H1 (cell line): ENCODE measurements around the gene CXCL14. TPM values are rescaled to one million over a fixed set of nuclear protein-coding genes. Genes with fewer than 3 reads are reported as not detected.

ENCODE experiments used
- CTCF ChIA-PET: fragments of 300-600 bp; sonication (Branson Sonifier 250); formaldehyde crosslinking; loops from one replicate; lab custom pipeline; 2021; ENCODE audit not compliant: partially characterized antibody; lab: Charles Lee
- POLR2A ChIA-PET: fragments of 300-600 bp; sonication (Branson Sonifier 250); formaldehyde crosslinking; loops from one replicate; lab custom pipeline; 2021; ENCODE audit warnings: inconsistent platforms; ENCODE audit not compliant: partially characterized antibody; lab: Charles Lee
- DNase-seq, 2 experiments: peaks; one replicate each; pipeline versions ENCODE4 v3.0.0 to v3.0.0-alpha.2; 2010 to 2022; ENCODE audit warnings: low spot score in 2 of 2, low read depth in 1 of 2, mixed read lengths in 1 of 2
- FAIRE-seq: peaks from 2 replicates; lab custom pipeline; 2011; peaks lifted over from hg19 to GRCh38; lab: Jason Lieb, UNC
- H2AFZ ChIP-seq: 2 replicates; pipeline ENCODE4 v1.8.1; 2012; ENCODE audit warnings: low read length, inconsistent platforms
- H2AK5ac ChIP-seq: 2 replicates; pipeline ENCODE4 v1.6.1; 2013; ENCODE audit warnings: low read depth, low read length
- H2BK120ac ChIP-seq: replicated peaks from 2 replicates; pipeline ENCODE3; 2013; ENCODE audit warnings: low read depth, low read length, inconsistent platforms
- H2BK12ac ChIP-seq: 2 replicates; pipeline ENCODE4 v1.6.1; 2013; ENCODE audit warnings: low read depth, low read length
- H2BK15ac ChIP-seq: 2 replicates; pipeline ENCODE4 v1.6.1; 2013; ENCODE audit warnings: low read length
- H2BK20ac ChIP-seq: 2 replicates; pipeline ENCODE4 v1.6.1; 2013; ENCODE audit warnings: low read length
- H2BK5ac ChIP-seq: 2 replicates; pipeline ENCODE4 v1.6.1; 2013; ENCODE audit warnings: low read depth, low read length
- H3K14ac ChIP-seq: 2 replicates; pipeline ENCODE4 v1.6.1; 2013; ENCODE audit warnings: inconsistent platforms; ENCODE audit not compliant: insufficient read length
- H3K18ac ChIP-seq: 2 replicates; pipeline ENCODE4 v1.6.1; 2013; ENCODE audit warnings: low read length; ENCODE audit errors: extremely low read depth
- H3K23ac ChIP-seq: 2 replicates; pipeline ENCODE4 v1.6.1; 2013; ENCODE audit warnings: inconsistent platforms; ENCODE audit not compliant: insufficient read length
- H3K23me2 ChIP-seq: 2 replicates; pipeline ENCODE4 v1.6.1; 2013; ENCODE audit warnings: low read depth, low read length
- H3K27ac ChIP-seq: 2 replicates; pipeline ENCODE4 v1.6.1; 2011; ENCODE audit warnings: low read depth, low read length, inconsistent platforms
- H3K27me3 ChIP-seq, 4 experiments: replicated peaks in 1 of 4; 1 replicate in 1 of 4; 2 replicates in 3 of 4; pipeline versions ENCODE4 v1.6.1 to v1.8.1; 2011 to 2013; ENCODE audit warnings: low read length in 3 of 4, mild to moderate bottlenecking in 3 of 4, inconsistent platforms in 2 of 4, mixed read lengths in 2 of 4, moderate library complexity in 1 of 4; ENCODE audit not compliant: control insufficient read depth in 3 of 4, insufficient read depth in 3 of 4; ENCODE audit errors: extremely low read depth in 1 of 4
- H3K36me3 ChIP-seq, 4 experiments: 2 replicates each; pipeline versions ENCODE4 v1.6.1 to v1.8.1; 2011 to 2013; ENCODE audit warnings: mild to moderate bottlenecking in 4 of 4, low read length in 3 of 4, moderate library complexity in 2 of 4, control low read depth in 1 of 4, inconsistent platforms in 1 of 4; ENCODE audit not compliant: insufficient read depth in 4 of 4, control insufficient read depth in 2 of 4
- H3K4ac ChIP-seq: replicated peaks from 2 replicates; pipeline ENCODE3; 2013; ENCODE audit warnings: low read length, low read depth, mixed read lengths, inconsistent platforms; ENCODE audit not compliant: insufficient read length
- H3K4me1 ChIP-seq, 4 experiments: replicated peaks in 1 of 4; 1 replicate in 1 of 4; 2 replicates in 3 of 4; pipeline versions ENCODE4 v1.6.1 to v1.8.1; 2011 to 2013; ENCODE audit warnings: low read length in 3 of 4, inconsistent platforms in 2 of 4, mixed read lengths in 1 of 4; ENCODE audit not compliant: insufficient read depth in 4 of 4, control insufficient read depth in 3 of 4
- H3K4me2 ChIP-seq, 2 experiments: 2 replicates each; pipeline versions ENCODE4 v1.6.1 to v1.8.1; 2011 to 2013; ENCODE audit warnings: low read depth in 2 of 2, low read length in 2 of 2, control low read depth in 1 of 2, inconsistent platforms in 1 of 2, mild to moderate bottlenecking in 1 of 2; ENCODE audit not compliant: insufficient read depth in 1 of 2
- H3K4me3 ChIP-seq, 4 experiments: fragments of 200-600, 300-600 bp in 1 of 4; sonication (generic), shearing (Covaris generic), sonication (Bioruptor Twin) in 1 of 4; 2 replicates each; pipeline versions ENCODE4 v1.5.1 to v1.8.1; 2011 to 2016; ENCODE audit warnings: low read length in 4 of 4, low read depth in 3 of 4, control low read depth in 2 of 4, inconsistent platforms in 2 of 4, mild to moderate bottlenecking in 2 of 4, mixed read lengths in 1 of 4, moderate library complexity in 1 of 4; ENCODE audit not compliant: insufficient read depth in 2 of 4; ENCODE audit errors: extremely low read depth in 1 of 4
- H3K56ac ChIP-seq: replicated peaks from 2 replicates; pipeline ENCODE3; 2013; ENCODE audit warnings: low read depth, mild to moderate bottlenecking, mixed read lengths, low read length, inconsistent platforms; ENCODE audit not compliant: insufficient read length
- H3K79me1 ChIP-seq: 2 replicates; pipeline ENCODE4 v1.6.1; 2013; ENCODE audit warnings: low read depth, low read length, control low read depth
- H3K79me2 ChIP-seq, 2 experiments: 2 replicates each; pipeline versions ENCODE4 v1.6.1 to v1.8.1; 2012 to 2013; ENCODE audit warnings: low read length in 2 of 2, mild to moderate bottlenecking in 2 of 2, inconsistent platforms in 1 of 2; ENCODE audit not compliant: insufficient read depth in 2 of 2, control insufficient read depth in 1 of 2
- H3K9ac ChIP-seq, 4 experiments: replicated peaks in 1 of 4; 1 replicate in 1 of 4; 2 replicates in 3 of 4; pipeline versions ENCODE4 v1.6.1 to v1.8.1; 2011 to 2013; ENCODE audit warnings: low read depth in 3 of 4, low read length in 3 of 4, control low read depth in 2 of 4, mild to moderate bottlenecking in 2 of 4, moderate library complexity in 2 of 4, inconsistent platforms in 1 of 4; ENCODE audit errors: extremely low read depth in 1 of 4
- H3K9me3 ChIP-seq, 2 experiments: 2 replicates each; pipeline versions ENCODE4 v1.6.1 to v1.8.1; 2012 to 2013; ENCODE audit warnings: mild to moderate bottlenecking in 2 of 2, moderate library complexity in 2 of 2, control low read depth in 1 of 2, inconsistent platforms in 1 of 2, low read depth in 1 of 2, low read length in 1 of 2, mixed read lengths in 1 of 2; ENCODE audit not compliant: insufficient read depth in 2 of 2
- H4K20me1 ChIP-seq, 2 experiments: replicated peaks in 1 of 2; 2 replicates each; pipeline versions ENCODE3 to v1.8.1; 2011 to 2013; ENCODE audit warnings: inconsistent platforms in 2 of 2, low read length in 2 of 2, mild to moderate bottlenecking in 1 of 2; ENCODE audit not compliant: insufficient read depth in 2 of 2, control insufficient read depth in 1 of 2
- H4K5ac ChIP-seq: 2 replicates; pipeline ENCODE4 v1.6.1; 2013; ENCODE audit warnings: low read length, low read depth, mixed read lengths, inconsistent platforms; ENCODE audit not compliant: insufficient read length
- H4K8ac ChIP-seq: 2 replicates; pipeline ENCODE4 v1.8.0; 2013; ENCODE audit warnings: mild to moderate bottlenecking, moderate library complexity, low read length, inconsistent platforms; ENCODE audit not compliant: insufficient read depth; ENCODE audit errors: extremely low read depth
- H4K91ac ChIP-seq: replicated peaks from 2 replicates; pipeline ENCODE3; 2013; ENCODE audit warnings: low read length, mixed read lengths, inconsistent platforms; ENCODE audit not compliant: insufficient read length
- ASH2L ChIP-seq: fragments of 200-600, 300-600 bp; sonication (generic); IDR thresholded peaks from one replicate; pipeline ENCODE4 v1.7.1; 2017; ENCODE audit warnings: low read length
- BACH1 ChIP-seq: IDR thresholded peaks from 2 replicates; pipeline ENCODE4 v1.6.1; 2012; ENCODE audit warnings: low read length, improper control_type of control experiment
- CHD2 ChIP-seq: IDR thresholded peaks from 2 replicates; pipeline ENCODE4 v1.6.1; 2012; ENCODE audit warnings: low read length, improper control_type of control experiment
- CTBP2 ChIP-seq: IDR thresholded peaks from 2 replicates; pipeline ENCODE4 v1.7.0; 2011; ENCODE audit warnings: borderline replicate concordance, mild to moderate bottlenecking, moderate library complexity, mixed read lengths, low read length; ENCODE audit not compliant: insufficient read depth, insufficient read length
- HDAC2 ChIP-seq, 2 experiments: fragments of 300-600 bp in 1 of 2; sonication (generic) in 1 of 2; IDR thresholded peaks; 2 replicates each; pipeline ENCODE4 v1.6.1; 2011 to 2012; ENCODE audit warnings: low read depth in 2 of 2, low read length in 2 of 2, mild to moderate bottlenecking in 2 of 2, moderate library complexity in 2 of 2, borderline replicate concordance in 1 of 2, inconsistent platforms in 1 of 2
- JUN ChIP-seq: IDR thresholded peaks from 2 replicates; pipeline ENCODE4 v1.6.1; 2011; ENCODE audit warnings: low read depth, mild to moderate bottlenecking, improper control_type of control experiment, low read length
- KDM1A ChIP-seq: fragments of 200-600, 300-600 bp; sonication (generic); IDR thresholded peaks from 2 replicates; pipeline ENCODE4 v1.7.1; 2016; ENCODE audit warnings: mild to moderate bottlenecking, low read length, borderline replicate concordance
- NANOG ChIP-seq: IDR thresholded peaks from 2 replicates; pipeline ENCODE4 v1.6.1; 2011; ENCODE audit warnings: low read length, low read depth, mild to moderate bottlenecking, inconsistent platforms; ENCODE audit not compliant: insufficient read depth, poor library complexity, severe bottlenecking
- SUZ12 ChIP-seq: fragments of 200-600 bp; sonication (generic); IDR thresholded peaks from 2 replicates; pipeline ENCODE4 v1.6.1; 2012; ENCODE audit warnings: mild to moderate bottlenecking, inconsistent platforms, low read length, moderate library complexity, mixed read lengths
- TAF7 ChIP-seq: optimal IDR thresholded peaks from 2 replicates; pipeline ENCODE3; 2011; ENCODE audit warnings: low read depth, mild to moderate bottlenecking, inconsistent platforms, low read length, moderate library complexity, borderline replicate concordance
- WGBS, 2 experiments: shearing (Covaris generic) in 1 of 2; methylation state at CpG; one replicate each; pipeline versions ENCODE4 v1.1.6 to v1.1.7; 2013 to 2015; ENCODE audit warnings: low lambda C conversion rate in 2 of 2, mixed read lengths in 2 of 2, inconsistent platforms in 1 of 2, low coverage in 1 of 2, missing lambda C conversion rate in 1 of 2; ENCODE audit not compliant: insufficient replicate concordance in 2 of 2, insufficient coverage in 1 of 2, insufficient read length in 1 of 2; ENCODE audit errors: extremely low coverage in 1 of 2, missing lambda C conversion rate in 1 of 2; 5-methylcytosine and 5-hydroxymethylcytosine counted together
- polyA plus RNA-seq, 7 experiments: library from polyadenylated mRNA; depleted of rRNA in 3 of 7; stranded (reverse) in 5 of 7; unstranded in 2 of 7; fragments of >200 nt in 5 of 7; fragments of 200-250 nt in 2 of 7; gene quantifications; 1 replicate in 5 of 7; 2 replicates in 1 of 7; 4 replicates in 1 of 7; pipeline versions ENCODE4 v1.2.1 to v1.2.3, GENCODE V29; 2011 to 2013; ENCODE audit warnings: missing spikeins in 2 of 7, mixed read lengths in 2 of 7
- total RNA-seq: library from RNA; stranded (reverse); fragmentation: NEBNext Ultra II Directional; extraction: Animal tissue kit (Norgen Biotek cat#: 25700); gene quantifications from 2 replicates; pipeline ENCODE4 v1.2.1, GENCODE V29; 2021

The CXCL14 gene
- total and polyA plus RNA-seq, 2 of the 8 experiments (the other 6 are each of a cell fraction or from before 2014, with no cell fraction given) = 1.5 to 1.8 TPM

- H3K23ac ChIP-seq = no peak overlapping the region
- H2AFZ ChIP-seq = no peak overlapping the region
- no peak overlapping the region for H4K5ac ChIP-seq
- peak overlapping the region; percentile 29; the same call in 1 of the 2 replicates for H2BK20ac ChIP-seq
- CTCF ChIA-PET = interaction anchor here (1.3 to 4.6 kb wide), 5 partner anchors 8 to 82 kb away, joined by 3 to 48 read pairs (median 30); no protein-coding TSS in a partner anchor
- H3K27me3 ChIP-seq = peaks cover 97 to 100% (median 99%) of the 10 kb centered on the region in 4 experiments
- peaks cover 6 to 13% (median 10%) of the 10 kb centered on the region in 4 experiments; a peak in 6 of 7 replicates for H3K4me1 ChIP-seq
- no peak overlapping the region for H2BK5ac ChIP-seq
- no peaks in the 10 kb centered on the region; the same call in 1 of the 2 replicates for H3K23me2 ChIP-seq
- peaks cover 14 to 52% of the 10 kb centered on the region in 2 experiments for H4K20me1 ChIP-seq
- H3K9me3 ChIP-seq = no peaks in the 10 kb centered on the region
- H2BK12ac ChIP-seq = 0 out of 2 replicates have a peak overlapping the region, but pooled peaks have one; percentile 81
- peak overlapping the region; percentile 4 to 50 (median 16); a peak in 6 of 8 replicates for H3K4me3 ChIP-seq
- no peak overlapping the region for H2AK5ac ChIP-seq
- H3K79me1 ChIP-seq = no peaks in the 10 kb centered on the region
- H2BK120ac ChIP-seq = no peak overlapping the region
- no peak for DNase-seq
- no peak overlapping the region; a peak in 1 of 7 replicates for H3K9ac ChIP-seq
- no peak for FAIRE-seq
- H3K36me3 ChIP-seq = no peaks in the 10 kb centered on the region; a peak in 1 of 8 replicates
- H4K8ac ChIP-seq = peak overlapping the region; percentile 94; the same call in 1 of the 2 replicates
- POLR2A ChIA-PET = interaction anchor here (0.9 kb wide), 1 partner anchor 77 kb away, joined by 3 read pairs; no protein-coding TSS in a partner anchor
- H3K4ac ChIP-seq = no peak overlapping the region
- H3K27ac ChIP-seq = no peak overlapping the region
- no peak overlapping the region for H3K18ac ChIP-seq
- H3K56ac ChIP-seq = no peak overlapping the region
- H4K91ac ChIP-seq = no peak overlapping the region
- no peak overlapping the region for H2BK15ac ChIP-seq
- H3K4me2 ChIP-seq = peak overlapping the region; percentile 54 to 73
- no peaks in the 10 kb centered on the region for H3K79me2 ChIP-seq
- no peak overlapping the region for H3K14ac ChIP-seq
- WGBS, 2 experiments = 4% methylated on average over 76 of the region's 77 CpGs; no CpG with 5 or more reads in 1 of the 2 experiments
- peak; percentile 18 for TF ChIP-seq ASH2L
- no peak for TF ChIP-seq KDM1A
- TF ChIP-seq CTBP2 = peak; percentile 41
- TF ChIP-seq TAF7 = no peak
- TF ChIP-seq HDAC2 (IDR thresholded peaks at IDR 0.05; ENCODE audit: borderline replicate concordance in 1 of 2, low read depth in 2 of 2, low read length in 2 of 2) = 0 out of 4 replicates have a peak, but pooled peaks of 1 of the 2 experiments have one; percentile 61
- no peak for TF ChIP-seq NANOG
- TF ChIP-seq JUN = no peak
- TF ChIP-seq CHD2 = no peak
- no peak; the same call in 1 of the 2 replicates for TF ChIP-seq BACH1
- TF ChIP-seq SUZ12 = peak; percentile 90; the same call in 1 of the 2 replicates
These were observed 35.1 kb downstream of the CXCL14 start for GRCh38 chr5:135543485-135544304.
